ENCODE data around the gene IQCN.

IQCN gene

GRCh38 chr19:18289471-18290301 is 15.4 kb upstream of the IQCN start:
- DNase-seq (ENCODE audit: insufficient read length, low spot score) (no peak), FAIRE-seq (peak; percentile 76)

- DNase-seq (ENCODE audit: insufficient read length, low spot score) (no peak), FAIRE-seq (no peak)
Observed at GRCh38 chr19:18287836-18288772, 13.9 kb upstream of the IQCN start.

DNA sequence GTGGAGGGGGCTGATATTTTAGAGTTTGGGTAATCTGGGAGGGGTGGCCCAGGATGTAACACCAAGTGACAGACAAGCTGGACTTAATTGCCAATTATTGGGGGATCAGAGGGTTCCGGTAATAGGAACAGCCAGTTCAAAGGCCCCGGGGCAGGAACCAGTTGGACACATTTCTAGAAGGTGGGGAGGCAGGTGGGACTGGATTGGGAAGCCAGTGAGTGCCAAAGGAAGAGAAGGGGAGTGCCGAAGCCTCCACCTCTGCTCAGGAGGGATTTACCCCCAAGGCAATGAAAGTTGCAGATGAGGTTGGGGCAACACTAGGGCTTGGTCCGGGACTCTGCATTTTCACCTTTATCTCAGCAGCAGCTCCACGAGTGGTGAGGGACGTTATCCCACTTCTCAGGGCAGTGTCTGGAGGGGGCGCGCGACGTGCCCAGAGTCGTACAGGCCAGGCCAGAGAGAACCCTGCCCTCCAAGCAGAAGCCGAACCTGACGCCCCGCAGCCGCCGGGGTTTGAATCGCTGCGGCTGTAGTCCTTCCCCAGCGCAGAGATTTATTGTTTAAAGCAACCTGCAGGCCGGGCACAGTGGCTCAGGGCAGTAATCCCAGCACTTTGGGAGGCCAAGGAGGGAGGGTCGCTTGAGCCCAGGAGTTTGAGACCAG is 12.9 kb upstream of the IQCN start:
- FAIRE-seq (no peak), DNase-seq (ENCODE audit: insufficient read length, low spot score) (no peak)

GRCh38 chr19:18284712-18285360 is 10.6 kb upstream of the IQCN start:
- FAIRE-seq, result peak; percentile 77
- no peak for DNase-seq (ENCODE audit: insufficient read length, low spot score)

GRCh38 chr19:18283338-18283737 is 9.1 kb upstream of the IQCN start:
- DNase-seq (ENCODE audit: insufficient read length, low spot score) (no peak), FAIRE-seq (no peak)

GRCh38 chr19:18282788-18283141 is 8.5 kb upstream of the IQCN start:
- no peak for FAIRE-seq
- no peak for DNase-seq (ENCODE audit: insufficient read length, low spot score)

DNA sequence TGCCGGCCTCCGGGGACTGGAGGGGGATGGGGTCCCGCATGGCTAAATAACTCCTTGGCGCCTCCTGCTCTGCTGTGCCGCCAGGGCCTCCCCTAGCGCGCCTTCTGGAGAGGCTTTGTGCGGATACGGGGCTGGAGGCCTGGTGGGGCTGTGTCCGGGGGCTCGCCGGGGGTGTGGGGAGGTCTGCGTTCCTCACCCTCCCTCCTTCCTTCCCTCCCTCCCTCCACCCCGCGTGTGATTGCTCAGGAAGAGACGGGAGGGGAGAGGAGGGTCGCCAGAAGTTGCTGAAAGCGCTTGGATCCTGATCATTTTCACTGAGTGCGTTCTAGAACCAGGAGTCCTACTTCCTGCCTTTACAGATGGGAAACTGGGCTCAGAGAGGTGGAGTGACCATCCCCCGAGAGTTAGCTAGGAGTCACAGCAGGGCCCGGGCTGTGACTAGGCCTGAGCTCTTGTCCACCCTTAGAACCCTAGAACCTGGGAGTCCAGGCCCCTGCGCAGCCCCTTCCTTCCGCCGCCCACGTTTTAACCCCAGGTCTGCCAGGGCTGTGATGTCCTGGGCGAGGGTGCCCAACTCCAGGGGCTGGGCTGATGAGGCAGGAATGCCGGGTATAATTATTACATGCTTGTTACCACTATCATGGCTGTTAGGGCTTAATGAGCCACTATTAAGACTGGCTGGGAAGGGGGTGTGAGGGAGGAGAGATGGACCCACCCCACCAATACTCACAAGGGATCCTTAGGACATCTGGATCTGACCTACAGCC is 8.0 kb upstream of the IQCN start:
- DNase-seq (ENCODE audit: insufficient read length, low spot score), result no peak

DNA sequence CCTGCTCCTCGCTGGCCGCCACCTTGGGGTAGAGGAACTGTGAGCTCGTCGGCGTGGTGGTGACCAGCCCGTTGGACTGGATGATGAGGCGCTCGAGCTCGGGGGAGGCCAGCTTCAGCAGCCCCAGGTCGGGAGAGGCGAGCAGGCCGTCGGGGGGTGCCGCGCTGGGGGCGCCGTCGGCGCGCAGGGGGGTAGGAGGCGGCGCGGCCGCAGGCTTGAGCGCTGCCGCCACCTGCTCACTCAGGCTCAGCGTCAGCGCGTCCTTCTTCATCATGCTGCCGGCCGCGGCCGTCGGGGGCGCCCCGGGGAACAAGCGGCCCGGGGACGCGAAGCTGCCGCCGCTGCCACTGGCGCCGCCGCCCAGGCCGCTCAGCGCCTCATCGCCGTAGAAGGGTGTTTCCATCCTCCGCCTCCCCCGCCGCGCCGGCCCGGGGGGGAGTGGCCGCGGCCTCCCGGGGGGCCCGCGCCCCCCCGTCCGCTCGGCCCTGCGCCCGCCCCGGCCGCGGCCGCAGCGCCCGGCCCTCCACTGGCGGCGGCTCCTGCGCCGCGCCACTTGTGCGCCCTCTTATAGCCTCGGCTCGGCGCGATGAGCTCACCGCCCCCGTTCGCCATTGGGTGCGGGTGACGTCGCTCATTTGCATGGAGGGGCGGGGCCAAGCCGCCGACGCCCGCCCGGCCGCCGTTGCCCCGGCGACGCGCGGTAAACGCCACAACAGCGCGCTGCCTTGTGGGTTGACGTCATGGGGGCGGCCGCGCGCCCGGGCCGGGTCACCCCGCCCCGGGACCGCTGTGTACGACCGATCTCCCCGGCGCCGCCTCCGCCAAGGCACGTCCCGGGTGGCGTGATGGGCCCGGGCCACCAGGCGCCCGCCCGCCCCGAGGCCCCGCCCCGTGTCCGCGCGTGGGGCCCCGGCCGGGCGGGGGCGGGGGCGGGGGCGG is 7.1 kb upstream of the IQCN start, which contains the start of gene JUND:
Gene JUND, minus strand, starts transcription at position 541 of the 939 bp plus-strand sequence. Its CDS starts 138 bp downstream, at position 403.
- DNase-seq (ENCODE audit: insufficient read length, low spot score), result peak; percentile 93
- peak; percentile 90 for FAIRE-seq

More for the DNA sequence above, 8.0 kb upstream of the IQCN start:
- FAIRE-seq, result peak; percentile 40

- peak; percentile 75 for DNase-seq (ENCODE audit: insufficient read length, low spot score)
- FAIRE-seq, result no peak
Observed at GRCh38 chr19:18280247-18281081, 6.2 kb upstream of the IQCN start.

DNA sequence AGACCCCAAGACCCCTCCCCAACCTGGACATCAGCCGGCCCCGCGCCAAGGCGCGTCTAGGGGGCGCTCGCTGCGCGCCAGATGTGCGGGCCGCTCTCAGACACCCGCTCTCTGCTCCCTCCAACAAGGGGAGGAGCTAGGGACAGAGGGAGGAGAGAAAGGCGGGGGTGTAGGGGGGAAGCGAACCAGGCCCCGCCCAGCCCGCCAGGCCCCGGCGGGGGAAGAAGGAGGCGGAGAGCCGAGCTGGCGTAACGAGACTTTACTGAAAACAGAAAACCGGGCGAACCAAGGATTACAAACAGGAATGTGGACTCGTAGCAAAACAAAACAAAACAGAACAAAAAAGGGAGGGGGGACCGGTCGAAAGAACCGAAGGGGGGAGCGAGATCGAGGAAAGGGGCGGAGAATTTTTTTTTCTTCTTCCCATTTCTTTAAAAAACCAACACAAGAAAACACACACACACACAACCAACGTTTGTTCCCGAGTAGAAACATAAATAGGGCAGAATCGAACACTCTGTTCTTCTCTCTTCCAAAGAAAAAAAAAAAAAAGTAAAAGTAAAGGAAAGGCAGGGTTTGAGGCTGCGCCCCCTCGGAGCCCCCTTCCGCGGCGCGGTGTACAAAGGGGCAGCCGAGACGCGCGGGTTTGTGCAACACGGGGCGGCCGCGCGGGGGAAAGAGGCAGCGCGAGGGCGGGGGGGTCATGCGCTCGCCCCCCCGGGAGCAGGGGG is 5.4 kb upstream of the IQCN start:
- FAIRE-seq (peak; percentile 87), DNase-seq (ENCODE audit: insufficient read length, low spot score) (peak; percentile 96)

DNA sequence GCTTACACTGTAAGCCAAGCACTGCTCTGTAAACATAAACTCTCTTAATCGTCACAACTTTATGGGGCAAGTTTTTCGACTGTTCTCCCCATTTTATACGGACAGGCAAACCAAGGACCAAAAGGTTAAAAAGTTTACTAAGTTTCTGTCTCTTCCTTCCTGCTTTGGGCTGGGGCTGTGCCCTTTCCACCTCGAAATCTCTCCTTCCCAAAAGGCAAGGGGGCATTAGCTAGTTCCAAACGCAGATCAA is 4.9 kb upstream of the IQCN start:
- FAIRE-seq, result no peak
- DNase-seq (ENCODE audit: insufficient read length, low spot score), result no peak

DNA sequence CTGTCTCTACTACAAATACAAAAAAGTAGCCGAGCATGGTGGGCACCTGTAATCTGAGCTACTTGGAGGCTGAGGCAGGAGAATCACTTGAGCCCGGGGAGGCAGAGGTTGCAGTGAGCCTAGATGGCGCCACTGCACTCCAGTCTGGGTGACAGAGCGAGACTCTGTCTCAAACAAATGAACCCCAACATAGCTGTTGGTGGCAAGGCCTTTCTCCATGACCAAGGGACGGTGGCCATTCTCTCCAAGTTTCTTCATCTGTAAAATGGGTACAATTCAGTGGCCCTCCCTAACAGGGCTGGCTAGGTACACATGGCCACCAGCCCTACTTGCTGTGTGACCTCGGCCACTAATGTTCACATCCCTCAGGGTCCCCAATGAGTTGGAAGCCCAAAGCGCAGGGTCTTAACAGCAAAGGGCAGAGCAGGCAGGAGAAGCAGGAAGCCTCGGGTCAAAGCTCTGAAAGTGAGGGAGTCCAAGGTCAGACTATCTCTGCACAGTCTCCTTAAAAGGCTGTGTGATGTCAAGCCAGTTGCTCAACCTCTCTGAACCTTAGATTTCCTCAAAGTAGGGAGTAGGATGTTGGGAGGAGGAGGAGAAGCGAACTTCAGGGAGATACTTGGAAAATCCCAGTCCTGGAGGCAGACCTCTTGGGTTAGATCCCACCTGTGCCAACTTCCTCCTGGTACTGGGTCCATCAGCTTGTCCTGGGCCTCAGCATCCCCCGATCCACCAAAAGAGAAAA is 4.4 kb upstream of the IQCN start:
- no peak for DNase-seq (ENCODE audit: insufficient read length, low spot score)
- no peak for FAIRE-seq

GRCh38 chr19:18274781-18275356 is 617 bp upstream of the IQCN start:
- no peak for FAIRE-seq
- no peak for DNase-seq (ENCODE audit: insufficient read length, low spot score)

DNA sequence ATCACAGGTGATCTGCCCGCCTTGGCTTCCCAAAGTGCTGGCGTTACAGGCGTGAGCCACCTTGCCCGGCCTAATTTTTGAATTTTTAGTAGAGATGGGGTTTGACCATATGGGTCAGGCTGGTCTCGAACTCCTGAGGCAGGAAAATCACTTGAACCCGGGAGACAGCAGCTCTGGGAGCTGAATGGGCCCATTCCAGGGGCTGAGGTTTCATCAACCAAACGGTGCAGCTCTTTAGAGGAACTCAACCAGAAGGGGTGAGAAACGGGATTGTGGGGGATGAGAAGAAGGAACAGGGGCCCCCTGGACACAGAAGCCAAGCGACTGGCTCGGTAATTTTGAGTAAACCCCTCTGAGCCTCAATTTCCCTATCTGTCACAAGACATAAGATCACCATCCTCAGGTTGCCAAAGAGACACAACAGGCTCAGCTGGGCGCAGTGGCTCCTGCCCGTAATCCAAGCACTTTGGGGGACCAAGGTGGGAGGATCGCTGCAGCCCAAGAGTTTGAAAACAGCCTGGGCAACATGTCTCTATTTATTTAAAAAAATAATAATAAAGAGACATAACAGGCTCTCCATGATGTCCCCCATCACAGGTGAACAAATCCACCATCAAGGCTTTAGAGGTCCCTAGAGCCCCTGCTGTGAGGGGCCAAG is 562 bp downstream of the IQCN start:
- FAIRE-seq (no peak), DNase-seq (ENCODE audit: insufficient read length, low spot score) (no peak)

DNA sequence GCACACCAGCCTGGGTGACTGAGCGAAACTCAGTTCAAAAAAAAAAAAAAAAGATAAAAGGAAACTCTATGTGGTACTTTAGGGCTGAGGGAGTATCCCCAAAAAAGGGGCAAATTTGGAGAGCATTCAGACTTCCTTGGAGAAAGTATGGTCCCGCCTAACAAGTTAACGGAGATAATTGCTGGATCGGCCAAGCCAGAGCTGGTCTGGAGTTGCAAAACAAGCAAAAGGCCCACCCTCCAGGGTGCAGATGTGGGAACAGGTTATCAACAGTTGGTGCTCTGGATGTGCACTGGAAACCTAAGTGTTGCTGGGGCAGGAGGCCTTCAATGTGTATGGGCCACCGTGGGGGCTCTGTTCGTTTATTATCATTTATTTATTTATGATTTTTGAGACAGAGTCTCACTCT is 2.8 kb downstream of the IQCN start:
- DNase-seq (ENCODE audit: insufficient read length, low spot score), result no peak
- no peak for FAIRE-seq

GRCh38 chr19:18270326-18270725 is 3.9 kb downstream of the IQCN start:
- no peak for DNase-seq (ENCODE audit: insufficient read length, low spot score)
- no peak for FAIRE-seq
